Skin epidermis (tissue), 12 donors: Measurements from ENCODE around the gene ADGRG3.

ENCODE experiments used
- H3K27ac ChIP-seq, 21 experiments: fragments of 200-600 bp; sonication (generic) in 11 of 21; one replicate each; pipeline ENCODE4 v1.5.0; 2020; ENCODE audit warnings: mild to moderate bottlenecking in 3 of 21, inconsistent platforms in 2 of 21, moderate library complexity in 2 of 21
- H3K4me3 ChIP-seq, 7 experiments: fragments of 200-600 bp; sonication (generic) in 2 of 7; one replicate each; pipeline ENCODE4 v1.5.0; 2020; ENCODE audit warnings: inconsistent platforms in 2 of 7, mild to moderate bottlenecking in 2 of 7, moderate library complexity in 1 of 7

The ADGRG3 gene

GRCh38 chr16:57672416-57672815, 4.3 kb downstream of the ADGRG3 start:
- Histone ChIP-seq H3K4me3 (no peak overlapping the region), H3K27ac (no peak overlapping the region)

GRCh38 chr16:57672824-57673223, 4.7 kb downstream of the ADGRG3 start:
- no peak overlapping the region for H3K4me3 ChIP-seq
- no peak overlapping the region for H3K27ac ChIP-seq

GRCh38 chr16:57675741-57676551, 7.8 kb downstream of the ADGRG3 start:
- Histone ChIP-seq H3K27ac (no peak overlapping the region), H3K4me3 (no peak overlapping the region)

- no peak overlapping the region for H3K4me3 ChIP-seq
- no peak overlapping the region for H3K27ac ChIP-seq
Measured at GRCh38 chr16:57676553-57677085, 8.5 kb downstream of the ADGRG3 start.

GRCh38 chr16:57677622-57678369, 9.7 kb downstream of the ADGRG3 start:
- H3K4me3 ChIP-seq: no peak overlapping the region
- no peak overlapping the region for H3K27ac ChIP-seq

GRCh38 chr16:57679016-57679415, 10.9 kb downstream of the ADGRG3 start:
- H3K4me3 ChIP-seq: no peak overlapping the region
- H3K27ac ChIP-seq: no peak overlapping the region

- Histone ChIP-seq H3K4me3 (no peak overlapping the region), H3K27ac (no peak overlapping the region)
Measured at GRCh38 chr16:57679767-57680482, 11.8 kb downstream of the ADGRG3 start.

- H3K27ac ChIP-seq: no peak overlapping the region
- no peak overlapping the region for H3K4me3 ChIP-seq
Measured at GRCh38 chr16:57680842-57681375, 12.8 kb downstream of the ADGRG3 start.

- no peak overlapping the region for H3K4me3 ChIP-seq
- H3K27ac ChIP-seq: no peak overlapping the region
Measured at GRCh38 chr16:57681950-57682728, 14.0 kb downstream of the ADGRG3 start.

GRCh38 chr16:57682809-57683635, 14.9 kb downstream of the ADGRG3 start:
- H3K27ac ChIP-seq: no peak overlapping the region

GRCh38 chr16:57683636-57684545, 15.8 kb downstream of the ADGRG3 start:
- Histone ChIP-seq H3K4me3 (no peak overlapping the region), H3K27ac (no peak overlapping the region)

More at GRCh38 chr16:57682809-57683635, 14.9 kb downstream of the ADGRG3 start:
- no peak overlapping the region for H3K4me3 ChIP-seq

GRCh38 chr16:57684626-57685358, 16.7 kb downstream of the ADGRG3 start:
- no peak overlapping the region for H3K27ac ChIP-seq
- H3K4me3 ChIP-seq: no peak overlapping the region

- Histone ChIP-seq H3K4me3 (no peak overlapping the region), H3K27ac (no peak overlapping the region)
Measured at GRCh38 chr16:57685633-57686032, 17.5 kb downstream of the ADGRG3 start.

- H3K4me3 ChIP-seq: no peak overlapping the region
Measured at GRCh38 chr16:57686577-57686976, 18.5 kb downstream of the ADGRG3 start.

GRCh38 chr16:57687363-57687929, 19.3 kb downstream of the ADGRG3 start:
- H3K27ac ChIP-seq: no peak overlapping the region
- no peak overlapping the region for H3K4me3 ChIP-seq

More at GRCh38 chr16:57686577-57686976, 18.5 kb downstream of the ADGRG3 start:
- no peak overlapping the region for H3K27ac ChIP-seq

- no peak overlapping the region for H3K27ac ChIP-seq
Measured at GRCh38 chr16:57688487-57688986, 20.4 kb downstream of the ADGRG3 start.

More at GRCh38 chr16:57688487-57688986, 20.4 kb downstream of the ADGRG3 start:
- H3K4me3 ChIP-seq: no peak overlapping the region
